Measurements from ENCODE around the gene ARID1A. TPM values are rescaled to one million over a fixed set of nuclear protein-coding genes. Genes with fewer than 3 reads are reported as not detected.

The ARID1A gene
- total and polyA plus RNA-seq, 9 of the 15 experiments (the other 6 are each of a cell fraction or from before 2014, with no cell fraction given) = 8.3 to 88.3 (median 22.5) TPM

DNA sequence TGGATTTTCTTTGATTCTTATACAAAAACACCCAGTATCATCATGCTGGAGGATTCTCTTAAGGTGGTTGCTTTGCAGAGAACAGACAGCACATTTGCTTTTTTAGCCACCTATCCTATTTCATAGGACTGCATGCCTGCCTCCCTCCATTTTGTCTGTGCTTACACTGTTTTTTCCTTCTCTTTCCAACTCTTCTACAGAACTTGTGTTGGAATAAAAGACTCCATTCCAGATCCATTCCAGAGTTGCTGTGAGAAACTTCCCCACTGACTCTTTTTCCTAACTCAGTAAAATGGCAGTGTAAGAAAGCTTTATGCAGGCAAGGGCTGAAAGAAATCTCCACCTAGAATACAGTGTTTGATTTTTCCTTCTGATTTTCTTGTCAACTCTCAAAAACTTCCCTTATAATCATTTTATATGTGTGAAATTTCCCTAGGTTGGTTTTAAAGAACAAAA is 5.2 kb upstream of the ARID1A start (continued):
- TF ChIP-seq MAZ (CRISPR knock-in tag; conservative IDR thresholded peaks at IDR 0.05 in 1 of 2, IDR thresholded peaks at IDR 0.05 in 1 of 2) = no peak; a peak in 1 of 4 replicates
- 0 out of 4 replicates have a peak, but pooled peaks of 1 of the 2 experiments have one; percentile 13 for TF ChIP-seq RAD21 (CRISPR knock-in tag; conservative IDR thresholded peaks at IDR 0.05 in 1 of 2, IDR thresholded peaks at IDR 0.05 in 1 of 2)
- 0 out of 2 replicates have a peak, but pooled peaks have one; percentile 1 for TF ChIP-seq HDAC2 (IDR thresholded peaks at IDR 0.05)
- peak; percentile 60 for TF ChIP-seq NFRKB (IDR thresholded peaks at IDR 0.05; ENCODE audit: low read depth)
- TF ChIP-seq ZNF165 (CRISPR knock-in tag; IDR thresholded peaks at IDR 0.05; ENCODE audit: borderline replicate concordance) = no peak
- no peak for TF ChIP-seq HMG20A (CRISPR knock-in tag; conservative IDR thresholded peaks at IDR 0.05)
- 0 out of 4 replicates have a peak, but pooled peaks of 1 of the 2 experiments have one; percentile 23 for TF ChIP-seq SRF (CRISPR knock-in tag; IDR thresholded peaks at IDR 0.05)
- peak; percentile 26; the same call in 1 of the 2 replicates for TF ChIP-seq SPI1 (IDR thresholded peaks at IDR 0.05; ENCODE audit: borderline replicate concordance, low read depth, low read length)
- no peak for TF ChIP-seq MTA3 (IDR thresholded peaks at IDR 0.05; ENCODE audit: borderline replicate concordance)
- TF ChIP-seq BRD9 (IDR thresholded peaks at IDR 0.05; ENCODE audit: low read depth, partially characterized antibody) = peak; percentile 47
- TF ChIP-seq, protein P1, sequence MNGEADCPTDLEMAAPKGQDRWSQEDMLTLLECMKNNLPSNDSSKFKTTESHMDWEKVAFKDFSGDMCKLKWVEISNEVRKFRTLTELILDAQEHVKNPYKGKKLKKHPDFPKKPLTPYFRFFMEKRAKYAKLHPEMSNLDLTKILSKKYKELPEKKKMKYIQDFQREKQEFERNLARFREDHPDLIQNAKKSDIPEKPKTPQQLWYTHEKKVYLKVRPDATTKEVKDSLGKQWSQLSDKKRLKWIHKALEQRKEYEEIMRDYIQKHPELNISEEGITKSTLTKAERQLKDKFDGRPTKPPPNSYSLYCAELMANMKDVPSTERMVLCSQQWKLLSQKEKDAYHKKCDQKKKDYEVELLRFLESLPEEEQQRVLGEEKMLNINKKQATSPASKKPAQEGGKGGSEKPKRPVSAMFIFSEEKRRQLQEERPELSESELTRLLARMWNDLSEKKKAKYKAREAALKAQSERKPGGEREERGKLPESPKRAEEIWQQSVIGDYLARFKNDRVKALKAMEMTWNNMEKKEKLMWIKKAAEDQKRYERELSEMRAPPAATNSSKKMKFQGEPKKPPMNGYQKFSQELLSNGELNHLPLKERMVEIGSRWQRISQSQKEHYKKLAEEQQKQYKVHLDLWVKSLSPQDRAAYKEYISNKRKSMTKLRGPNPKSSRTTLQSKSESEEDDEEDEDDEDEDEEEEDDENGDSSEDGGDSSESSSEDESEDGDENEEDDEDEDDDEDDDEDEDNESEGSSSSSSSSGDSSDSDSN (IDR thresholded peaks at IDR 0.05; ENCODE audit: borderline replicate concordance in 1 of 2, low read depth in 2 of 2, low read length in 2 of 2) = no peak
- no peak for TF ChIP-seq HNRNPH1 (optimal IDR thresholded peaks at IDR 0.05; ENCODE audit: low read depth, low read length)
- no peak for TF ChIP-seq CREB1 (IDR thresholded peaks at IDR 0.05)
- no peak for TF ChIP-seq CREB1 (CRISPR knock-in tag; IDR thresholded peaks at IDR 0.05)
- peak; percentile 84; the same call in 1 of the 2 replicates for TF ChIP-seq BRD4 (IDR thresholded peaks at IDR 0.05)
- peak; percentile 57 for TF ChIP-seq NEUROD1 (IDR thresholded peaks at IDR 0.05; ENCODE audit: borderline replicate concordance, low read depth, low read length, partially characterized antibody)
- TF ChIP-seq, protein P2, sequence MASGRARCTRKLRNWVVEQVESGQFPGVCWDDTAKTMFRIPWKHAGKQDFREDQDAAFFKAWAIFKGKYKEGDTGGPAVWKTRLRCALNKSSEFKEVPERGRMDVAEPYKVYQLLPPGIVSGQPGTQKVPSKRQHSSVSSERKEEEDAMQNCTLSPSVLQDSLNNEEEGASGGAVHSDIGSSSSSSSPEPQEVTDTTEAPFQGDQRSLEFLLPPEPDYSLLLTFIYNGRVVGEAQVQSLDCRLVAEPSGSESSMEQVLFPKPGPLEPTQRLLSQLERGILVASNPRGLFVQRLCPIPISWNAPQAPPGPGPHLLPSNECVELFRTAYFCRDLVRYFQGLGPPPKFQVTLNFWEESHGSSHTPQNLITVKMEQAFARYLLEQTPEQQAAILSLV (tag; IDR thresholded peaks at IDR 0.05) = no peak
- TF ChIP-seq ZNF764 (CRISPR knock-in tag; IDR thresholded peaks at IDR 0.05; ENCODE audit: low read depth) = no peak
- no peak for TF ChIP-seq ZNF408 (CRISPR knock-in tag; IDR thresholded peaks at IDR 0.05; ENCODE audit: low read depth)
- no peak for TF ChIP-seq ATF1 (CRISPR knock-in tag; IDR thresholded peaks at IDR 0.05)
- no peak; the same call in 1 of the 2 replicates for TF ChIP-seq ATF1 (tag; IDR thresholded peaks at IDR 0.05)
- no peak for TF ChIP-seq ZNF324 (CRISPR knock-in tag; IDR thresholded peaks at IDR 0.05)
- TF ChIP-seq, protein P3, sequence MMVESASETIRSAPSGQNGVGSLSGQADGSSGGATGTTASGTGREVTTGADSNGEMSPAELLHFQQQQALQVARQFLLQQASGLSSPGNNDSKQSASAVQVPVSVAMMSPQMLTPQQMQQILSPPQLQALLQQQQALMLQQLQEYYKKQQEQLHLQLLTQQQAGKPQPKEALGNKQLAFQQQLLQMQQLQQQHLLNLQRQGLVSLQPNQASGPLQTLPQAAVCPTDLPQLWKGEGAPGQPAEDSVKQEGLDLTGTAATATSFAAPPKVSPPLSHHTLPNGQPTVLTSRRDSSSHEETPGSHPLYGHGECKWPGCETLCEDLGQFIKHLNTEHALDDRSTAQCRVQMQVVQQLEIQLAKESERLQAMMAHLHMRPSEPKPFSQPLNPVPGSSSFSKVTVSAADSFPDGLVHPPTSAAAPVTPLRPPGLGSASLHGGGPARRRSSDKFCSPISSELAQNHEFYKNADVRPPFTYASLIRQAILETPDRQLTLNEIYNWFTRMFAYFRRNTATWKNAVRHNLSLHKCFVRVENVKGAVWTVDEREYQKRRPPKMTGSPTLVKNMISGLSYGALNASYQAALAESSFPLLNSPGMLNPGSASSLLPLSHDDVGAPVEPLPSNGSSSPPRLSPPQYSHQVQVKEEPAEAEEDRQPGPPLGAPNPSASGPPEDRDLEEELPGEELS (CRISPR knock-in tag; IDR thresholded peaks at IDR 0.05; ENCODE audit: borderline replicate concordance) = no peak
- TF ChIP-seq TRIM24 (IDR thresholded peaks at IDR 0.05) = no peak
- TF ChIP-seq EWSR1 (IDR thresholded peaks at IDR 0.05; ENCODE audit: borderline replicate concordance, low read depth, partially characterized antibody) = no peak

All from K562 (cell line).